B cell (primary cell): ENCODE results near the gene NES. TPM values are rescaled to one million over a fixed set of nuclear protein-coding genes. Genes with fewer than 3 reads are reported as not detected.

ENCODE experiments used
- ATAC-seq: fragments of 200-7000 bp; cut with Tn5 transposase; one replicate; pipeline ENCODE4 v1.10.0; 2021; ENCODE audit warnings: low read depth, mild to moderate bottlenecking, moderate number of reproducible peaks, moderate library complexity
- CTCF ChIA-PET: fragments of 350-600 bp; sonication (Branson Sonifier 250); formaldehyde crosslinking; loops from one replicate; lab custom pipeline; 2021; ENCODE audit warnings: antibody characterized with exemption, inconsistent platforms; lab: Charles Lee
- POLR2A ChIA-PET: fragments of 350-600 bp; sonication (Branson Sonifier 250); formaldehyde crosslinking; loops from one replicate; lab custom pipeline; 2021; ENCODE audit warnings: antibody characterized with exemption; lab: Charles Lee
- DNase-seq: peaks from one replicate; pipeline ENCODE4 v3.0.0; 2013
- H2AFZ ChIP-seq: 2 replicates; pipeline ENCODE4 v1.6.1; 2012; ENCODE audit warnings: mild to moderate bottlenecking, low read depth, low read length; ENCODE audit not compliant: insufficient read depth, poor library complexity, severe bottlenecking
- H3K27ac ChIP-seq, 2 donors: 1 replicate in 1 of 2; 2 replicates in 1 of 2; pipeline ENCODE4 v1.5.1; 2012 to 2013; ENCODE audit warnings: low read length in 2 of 2, mild to moderate bottlenecking in 2 of 2, moderate library complexity in 1 of 2
- H3K27me3 ChIP-seq, 4 experiments: fragments of 200-600 bp in 1 of 4; sonication (generic) in 1 of 4; replicated peaks in 1 of 4; 1 replicate in 2 of 4; 2 replicates in 2 of 4; pipeline versions ENCODE4 v1.6.1 to v1.7.0; 2013 to 2016; ENCODE audit warnings: low read length in 3 of 4, mild to moderate bottlenecking in 2 of 4, mixed read lengths in 1 of 4, moderate library complexity in 1 of 4; ENCODE audit not compliant: insufficient read depth in 4 of 4, control insufficient read depth in 3 of 4; ENCODE audit errors: control extremely low read depth in 1 of 4
- H3K36me3 ChIP-seq, 2 experiments: replicated peaks in 1 of 2; 1 replicate in 1 of 2; 2 replicates in 1 of 2; pipeline versions ENCODE4 v1.6.1 to v1.7.1; 2013; ENCODE audit warnings: low read length in 1 of 2; ENCODE audit not compliant: insufficient read depth in 2 of 2, control insufficient read depth in 1 of 2; ENCODE audit errors: control extremely low read depth in 1 of 2, extremely low read depth in 1 of 2
- H3K4me1 ChIP-seq, 2 donors: fragments of 200-600 bp in 1 of 2; sonication (generic) in 1 of 2; 1 replicate in 1 of 2; 2 replicates in 1 of 2; pipeline versions ENCODE4 v1.5.1 to v1.6.1; 2013 to 2017; ENCODE audit warnings: low read length in 2 of 2; ENCODE audit not compliant: control insufficient read depth in 2 of 2, insufficient read depth in 2 of 2
- H3K4me2 ChIP-seq: replicated peaks from 2 replicates; pipeline ENCODE3; 2012; ENCODE audit warnings: mild to moderate bottlenecking, low read depth, low read length; ENCODE audit not compliant: poor library complexity, severe bottlenecking
- H3K4me3 ChIP-seq, 5 experiments: fragments of 200-600 bp in 1 of 5; sonication (generic) in 1 of 5; 1 replicate in 3 of 5; 2 replicates in 2 of 5; pipeline versions ENCODE4 v1.5.1 to v1.7.0; 2011 to 2016; ENCODE audit warnings: low read length in 4 of 5, mild to moderate bottlenecking in 4 of 5, low read depth in 2 of 5, control low read depth in 1 of 5, moderate library complexity in 1 of 5; ENCODE audit not compliant: insufficient read depth in 1 of 5; ENCODE audit errors: control extremely low read depth in 1 of 5, extremely low read depth in 1 of 5
- H3K79me2 ChIP-seq: fragments of 200-600 bp; sonication (generic); one replicate; pipeline ENCODE4 v1.6.0; 2016; ENCODE audit warnings: low read length; ENCODE audit not compliant: control insufficient read depth, insufficient read depth
- H3K9ac ChIP-seq: fragments of 200-600 bp; sonication (generic); 2 replicates; pipeline ENCODE4 v1.6.1; 2017; ENCODE audit warnings: mild to moderate bottlenecking, low read length, moderate library complexity
- H3K9me3 ChIP-seq, 3 donors: one replicate each; pipeline versions ENCODE4 v1.6.1 to v1.7.1; 2013; ENCODE audit warnings: low read length in 2 of 3; ENCODE audit not compliant: control insufficient read depth in 2 of 3, insufficient read depth in 1 of 3; ENCODE audit errors: control extremely low read depth in 1 of 3
- H4K20me1 ChIP-seq: 2 replicates; pipeline ENCODE4 v1.6.0; 2012; ENCODE audit warnings: mild to moderate bottlenecking, low read length; ENCODE audit not compliant: insufficient read depth, control insufficient read depth, poor library complexity, severe bottlenecking
- H3K27ac Mint-ChIP-seq: one replicate; pipeline ENCODE4 v1.8.0; 2021; ENCODE audit warnings: mixed read lengths
- H3K27me3 Mint-ChIP-seq: one replicate; pipeline ENCODE4 v1.8.0; 2021; ENCODE audit warnings: mixed read lengths
- H3K4me1 Mint-ChIP-seq: one replicate; pipeline ENCODE4 v1.8.0; 2021; ENCODE audit warnings: mixed read lengths
- H3K4me3 Mint-ChIP-seq: one replicate; pipeline ENCODE4 v1.8.0; 2021; ENCODE audit warnings: mixed read lengths
- H3K9me3 Mint-ChIP-seq: one replicate; pipeline ENCODE4 v1.8.0; 2022; ENCODE audit warnings: mixed read lengths; ENCODE audit not compliant: insufficient read depth
- CTCF ChIP-seq: fragments of 200-600 bp; IDR thresholded peaks from one replicate; pipeline ENCODE4 v1.8.0; 2022; ENCODE audit warnings: antibody characterized with exemption, mild to moderate bottlenecking
- EZH2 ChIP-seq: IDR thresholded peaks from 2 replicates; pipeline ENCODE4 v1.6.1; 2012; ENCODE audit warnings: borderline replicate concordance, low read depth, mild to moderate bottlenecking, moderate library complexity, low read length; ENCODE audit not compliant: insufficient read depth, poor library complexity, severe bottlenecking
- WGBS: methylation state at CpG from one replicate; pipeline ENCODE4 v1.1.5; 2013; ENCODE audit warnings: missing lambda C conversion rate; ENCODE audit not compliant: insufficient coverage; 5-methylcytosine and 5-hydroxymethylcytosine counted together
- intact Hi-C: fragments of 100-400 bp; cut with micrococcal nuclease; formaldehyde crosslinking; loops from one replicate; pipeline ENCODE4 v1.10.0; 2022
- polyA plus RNA-seq: library from polyadenylated mRNA; depleted of rRNA; stranded (reverse); fragments of >200 nt; gene quantifications from 2 replicates; pipeline ENCODE4 v1.2.3, GENCODE V29; 2012
- total RNA-seq, 2 donors: library from RNA; stranded (reverse); fragments of 120-200 nt in 1 of 2; gene quantifications; 1 replicate in 1 of 2; 2 replicates in 1 of 2; pipeline versions ENCODE4 v1.2.3 to v1.2.4, GENCODE V29; 2013 to 2022

The NES gene
- total and polyA plus RNA-seq, 2 donors (not counting 1 experiment from before 2014, with no cell fraction given) = 0.05 TPM; not detected in 1

- H3K27ac Mint-ChIP-seq = peak overlapping the region; percentile 6
- Histone ChIP-seq H3K27me3 (peaks cover 0 to 87% (median 55%) of the 10 kb centered on the region in 4 experiments), H3K79me2 (no peaks in the 10 kb centered on the region), H3K9ac (no peak overlapping the region), H3K4me2 (no peak overlapping the region), H3K4me3 (no peak overlapping the region), H3K4me1 (peaks cover 24 to 28% of the 10 kb centered on the region in 2 donors), H2AFZ (no peak overlapping the region), H4K20me1 (no peaks in the 10 kb centered on the region), H3K9me3 (peaks cover 0 to 6% (median 0%) of the 10 kb centered on the region in 3 donors), H3K36me3 (no peaks in the 10 kb centered on the region), H3K27ac (no peak overlapping the region)
- POLR2A ChIA-PET = no interaction called here
- intact Hi-C loops = no loop called here
- no peaks in the 10 kb centered on the region for H3K9me3 Mint-ChIP-seq
- TF ChIP-seq CTCF (no peak), EZH2 (no peak)
- 80% methylated on average over 3 of the region's 3 CpGs for WGBS
- H3K27me3 Mint-ChIP-seq = peaks cover 83% of the 10 kb centered on the region
- H3K4me3 Mint-ChIP-seq = no peak overlapping the region
- ATAC-seq = no peak
- H3K4me1 Mint-ChIP-seq = peaks cover 23% of the 10 kb centered on the region
- CTCF ChIA-PET = interaction anchor here (1.2 to 4.6 kb wide), 5 partner anchors 14 to 45 kb away, joined by 3 to 29 read pairs (median 5); no protein-coding TSS in a partner anchor
- DNase-seq = no peak
These were observed 33.1 kb downstream of the NES start for GRCh38 chr1:156644146-156644545.

DNA sequence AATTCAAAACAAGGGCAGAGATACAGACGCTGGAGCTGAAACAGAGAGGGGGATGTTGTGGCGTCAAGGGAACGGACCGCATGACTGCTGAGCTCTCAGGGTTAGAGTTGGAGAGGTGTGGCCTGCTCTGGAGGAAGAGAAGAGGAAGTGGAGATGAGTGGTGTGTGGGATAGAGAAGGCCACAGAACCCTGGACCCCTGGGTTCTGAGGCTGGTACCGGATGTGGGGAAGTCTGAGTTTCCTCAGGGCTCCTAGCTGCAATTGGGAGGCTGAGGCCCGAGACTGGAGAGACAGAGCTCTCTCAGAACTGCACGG is 33.5 kb downstream of the NES start:
- no peak overlapping the region for H3K27ac ChIP-seq
- Mint-ChIP-seq H3K27me3 (peaks cover 83% of the 10 kb centered on the region), H3K4me1 (peaks cover 23% of the 10 kb centered on the region), H3K9me3 (no peaks in the 10 kb centered on the region), H3K27ac (no peak overlapping the region), H3K4me3 (no peak overlapping the region)
- H3K4me1 ChIP-seq = peaks cover 24 to 28% of the 10 kb centered on the region in 2 donors
- peaks cover 0 to 6% (median 0%) of the 10 kb centered on the region in 3 donors for H3K9me3 ChIP-seq
- DNase-seq = peak; percentile 59
- H4K20me1 ChIP-seq = no peaks in the 10 kb centered on the region
- H3K36me3 ChIP-seq = no peaks in the 10 kb centered on the region
- peak; percentile 26 for ATAC-seq
- no peak overlapping the region for H2AFZ ChIP-seq
- no peaks in the 10 kb centered on the region for H3K79me2 ChIP-seq
- WGBS = 3% methylated on average over 7 of the region's 7 CpGs
- ChIA-PET CTCF (interaction anchor here (1.0 to 4.6 kb wide), 6 partner anchors 14 to 259 kb away, joined by 3 to 29 read pairs (median 4); no protein-coding TSS in a partner anchor), POLR2A (no interaction called here)
- H3K9ac ChIP-seq = no peak overlapping the region
- intact Hi-C loops = no loop called here
- no peak overlapping the region for H3K4me3 ChIP-seq
- H3K27me3 ChIP-seq = peaks cover 0 to 87% (median 53%) of the 10 kb centered on the region in 4 experiments
- no peak overlapping the region for H3K4me2 ChIP-seq
- TF ChIP-seq EZH2 = no peak
- no peak for TF ChIP-seq CTCF
